HG02759 (cell line): ENCODE results near the gene MAP6.

ENCODE experiments used
- ATAC-seq: cut with Tn5 transposase; IDR thresholded peaks from one replicate; pipeline ENCODE4 v1.9.1; 2021; ENCODE audit warnings: mild to moderate bottlenecking, moderate library complexity; ENCODE audit not compliant: unreplicated experiment

The MAP6 gene

GRCh38 chr11:75554258-75555022 lies 114.4 kb downstream of the MAP6 start:
- no peak for ATAC-seq

DNA sequence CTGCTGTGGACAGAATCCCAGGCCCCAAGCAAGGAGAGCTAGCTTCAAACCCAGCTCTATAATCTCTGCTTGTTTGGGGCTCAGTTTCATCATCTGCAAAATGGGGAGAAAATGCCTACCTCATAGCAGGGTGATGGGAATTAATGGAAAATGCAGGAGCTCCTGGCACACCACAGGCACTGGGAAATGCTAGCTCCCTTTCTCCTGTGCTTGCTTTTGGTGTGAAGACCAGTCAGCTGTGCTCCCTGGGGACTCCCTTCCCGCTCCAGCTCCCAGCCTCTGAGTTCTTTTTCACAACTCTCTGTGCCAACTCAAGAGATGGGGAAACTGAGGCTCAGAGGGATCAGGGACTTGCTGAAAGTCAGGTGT lies 115.0 kb downstream of the MAP6 start:
- no peak for ATAC-seq

- ATAC-seq = no peak
These were observed 115.7 kb downstream of the MAP6 start for GRCh38 chr11:75553182-75553581.

- no peak for ATAC-seq
These were observed 119.4 kb downstream of the MAP6 start for GRCh38 chr11:75549370-75549958.

DNA sequence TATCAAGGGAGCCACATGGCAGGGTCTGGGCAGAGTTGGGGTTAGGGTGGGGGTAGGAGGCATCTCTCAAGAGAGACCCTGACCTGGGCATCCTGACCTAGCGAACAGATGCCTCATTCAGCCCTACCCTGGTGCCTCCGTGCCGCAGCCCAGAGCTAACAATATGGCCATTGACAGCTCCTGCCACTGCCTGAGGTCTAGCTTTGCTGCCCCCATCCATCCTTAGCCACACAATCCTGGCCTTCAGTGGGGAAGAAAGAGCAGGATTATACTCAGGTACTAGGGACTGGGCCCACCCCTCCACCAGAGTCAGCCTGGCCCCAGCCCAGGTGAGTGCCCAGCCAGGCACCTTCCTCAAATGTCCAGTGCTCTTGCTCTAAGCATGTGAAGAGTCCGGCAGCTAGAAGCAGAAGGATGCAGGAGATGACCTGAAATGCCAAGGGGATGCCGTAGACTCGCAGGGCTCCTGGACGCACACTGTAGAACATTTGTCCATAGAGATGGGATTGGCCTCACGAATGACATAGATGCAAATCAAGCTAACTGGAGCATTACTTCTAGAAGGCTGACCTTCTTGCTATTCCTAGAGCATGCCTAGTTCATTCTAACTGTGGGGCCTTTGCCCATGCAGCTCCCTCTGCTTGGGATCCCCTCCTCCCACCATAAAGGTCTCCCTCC lies 120.1 kb downstream of the MAP6 start:
- ATAC-seq = no peak

- ATAC-seq = no peak
These were observed 121.2 kb downstream of the MAP6 start for GRCh38 chr11:75547617-75548058.

DNA sequence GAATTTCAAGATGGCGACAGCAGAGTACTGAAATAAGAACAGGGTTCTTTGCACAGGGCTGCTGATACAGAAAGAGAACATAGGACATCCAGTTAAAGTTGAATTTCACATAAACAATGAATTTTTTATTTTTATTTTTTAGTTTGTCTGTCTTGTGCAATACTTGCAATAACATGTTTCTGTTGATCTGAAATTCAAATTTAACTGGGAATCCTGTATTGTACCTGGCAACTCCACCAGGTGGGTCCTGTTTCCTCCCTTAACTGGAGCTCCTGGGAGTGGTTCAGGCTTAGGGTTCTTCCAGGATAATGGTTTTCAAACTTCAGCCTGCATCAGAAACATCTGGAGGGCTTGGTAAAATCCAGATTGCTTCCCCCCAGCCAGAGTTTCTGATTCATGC lies 121.7 kb downstream of the MAP6 start:
- ATAC-seq = no peak

GRCh38 chr11:75543806-75544205 lies 125.0 kb downstream of the MAP6 start:
- ATAC-seq = no peak

DNA sequence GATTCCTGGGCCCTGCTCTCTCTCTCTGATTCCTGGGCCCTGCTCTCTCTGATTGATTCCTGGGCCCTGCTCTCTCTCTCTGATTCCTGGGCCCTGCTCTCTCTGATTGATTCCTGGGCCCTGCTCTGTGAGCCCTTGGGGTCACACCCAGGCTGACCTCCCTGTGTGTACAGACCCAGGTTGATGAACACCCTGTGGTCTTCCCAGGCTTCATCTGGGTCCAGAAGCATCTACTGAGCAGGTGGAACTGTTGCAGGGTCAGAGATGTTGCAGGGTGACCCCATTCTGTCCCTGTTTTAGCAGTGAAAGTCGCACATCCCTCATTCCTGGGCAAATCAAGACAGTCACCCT lies 126.8 kb downstream of the MAP6 start:
- no peak for ATAC-seq

DNA sequence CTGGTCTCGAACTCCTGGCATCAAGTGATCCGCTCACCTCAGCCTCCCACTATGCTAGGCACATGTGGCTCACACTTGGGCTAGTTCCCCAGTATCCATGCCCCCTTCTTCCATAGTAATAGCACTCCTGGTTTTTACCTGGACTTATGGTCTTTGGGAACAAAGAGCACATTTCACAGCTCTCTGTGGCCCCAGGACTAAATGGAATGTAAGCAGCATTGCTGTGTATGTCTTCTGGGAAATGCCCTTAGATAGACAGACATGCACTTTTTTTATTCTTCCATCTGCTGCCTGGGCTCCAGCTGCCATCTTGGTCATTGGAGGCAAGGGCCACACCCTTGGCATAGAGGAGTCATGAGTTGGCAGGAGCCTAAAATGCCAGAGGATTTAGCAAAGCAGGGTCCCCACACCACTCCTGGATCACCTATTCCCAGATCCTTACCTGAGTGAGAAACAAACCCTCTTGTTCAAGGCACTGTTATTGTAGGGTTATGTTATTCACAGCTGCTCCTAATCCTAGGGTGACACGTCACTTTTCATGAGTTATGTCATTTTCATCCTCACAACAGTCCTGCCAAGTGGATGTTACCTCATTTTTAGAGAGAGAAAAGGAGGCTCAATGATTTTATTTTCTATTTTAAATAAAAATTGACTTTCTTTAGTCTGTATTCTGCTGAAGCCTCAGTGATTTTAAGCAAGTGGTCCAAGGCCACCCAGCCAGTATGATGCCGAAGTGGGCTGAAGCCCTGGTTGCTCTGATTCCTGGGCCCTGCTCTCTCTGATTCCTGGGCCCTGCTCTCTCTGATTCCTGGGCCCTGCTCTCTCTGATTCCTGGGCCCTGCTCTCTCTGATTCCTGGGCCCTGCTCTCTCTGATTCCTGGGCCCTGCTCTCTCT lies 127.4 kb downstream of the MAP6 start:
- no peak for ATAC-seq

DNA sequence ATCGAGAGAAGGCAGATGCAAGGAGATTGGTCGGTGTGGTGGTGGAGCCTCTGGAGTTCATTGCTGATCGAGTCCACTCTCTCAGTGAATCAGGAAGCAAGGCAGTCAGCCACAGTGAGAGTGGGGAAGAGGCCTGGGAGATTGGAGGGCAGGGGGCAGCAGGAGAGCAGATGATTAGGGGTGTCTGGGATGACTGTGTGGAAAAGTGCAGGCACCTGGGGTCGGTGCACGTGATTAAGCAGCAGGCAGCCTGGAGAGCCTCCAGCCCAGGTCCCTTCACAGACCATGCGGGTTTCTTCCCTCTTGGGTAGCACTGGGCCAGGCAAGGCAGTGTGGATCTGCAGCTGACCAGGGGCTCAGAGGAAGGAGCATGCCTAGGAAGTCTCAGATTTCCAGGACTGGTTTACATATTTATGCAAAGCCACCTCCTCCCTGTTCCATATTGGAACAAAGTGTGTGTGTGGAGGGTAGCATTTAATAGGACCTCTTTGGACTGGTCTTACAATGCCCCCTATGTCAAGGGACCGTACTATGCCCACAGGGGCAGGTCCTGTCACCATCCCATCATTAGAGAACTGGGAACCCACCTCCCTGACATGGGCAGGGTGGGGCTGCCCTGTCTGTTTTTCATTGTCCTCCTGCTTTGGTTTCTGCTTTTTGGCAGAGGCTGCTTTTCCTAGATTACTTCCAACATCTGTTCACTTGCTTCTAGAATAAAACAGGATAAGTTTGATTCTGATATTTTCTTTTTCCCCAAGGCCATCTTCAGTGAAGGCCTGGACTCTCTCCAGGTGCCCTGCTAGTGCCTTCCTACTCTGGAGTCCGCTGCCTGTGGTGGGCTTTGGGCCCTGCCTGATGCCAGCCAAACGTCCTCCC lies 129.1 kb downstream of the MAP6 start:
- no peak for ATAC-seq

GRCh38 chr11:75538150-75538942 lies 130.5 kb downstream of the MAP6 start:
- ATAC-seq = no peak

GRCh38 chr11:75537740-75538139 lies 131.1 kb downstream of the MAP6 start:
- ATAC-seq = no peak
